Ishikawa (cell line): Measurements from ENCODE around the gene DGLUCY.

Experiments used
- CEBPB ChIP-seq: IDR thresholded peaks from 2 replicates; pipeline ENCODE4 v1.6.1; 2012
- CREB1 ChIP-seq: IDR thresholded peaks from 2 replicates; pipeline ENCODE4 v1.6.1; 2012; ENCODE audit warnings: low read depth
- EGR1 ChIP-seq: IDR thresholded peaks from 2 replicates; pipeline ENCODE4 v1.6.1; 2012
- EP300 ChIP-seq: IDR thresholded peaks from 2 replicates; pipeline ENCODE4 v1.6.1; 2012; ENCODE audit warnings: borderline replicate concordance
- FOXM1 ChIP-seq: IDR thresholded peaks from 2 replicates; pipeline ENCODE4 v1.6.1; 2012; ENCODE audit warnings: low read depth, borderline replicate concordance
- MAX ChIP-seq: IDR thresholded peaks from 2 replicates; pipeline ENCODE4 v1.6.1; 2012
- RAD21 ChIP-seq: IDR thresholded peaks from 2 replicates; pipeline ENCODE4 v1.6.1; 2012; ENCODE audit warnings: low read depth
- REST ChIP-seq: IDR thresholded peaks from 2 replicates; pipeline ENCODE4 v1.6.1; 2012; ENCODE audit warnings: low read depth, mild to moderate bottlenecking
- TAF1 ChIP-seq: IDR thresholded peaks from 2 replicates; pipeline ENCODE4 v1.6.1; 2012; ENCODE audit warnings: low read depth, mild to moderate bottlenecking
- TCF12 ChIP-seq: IDR thresholded peaks from 2 replicates; pipeline ENCODE4 v1.6.1; 2012; ENCODE audit warnings: low read depth
- TEAD4 ChIP-seq: IDR thresholded peaks from 2 replicates; pipeline ENCODE4 v1.6.1; 2012
- YY1 ChIP-seq: IDR thresholded peaks from 2 replicates; pipeline ENCODE4 v1.6.1; 2012; ENCODE audit warnings: low read depth
- ZBTB7A ChIP-seq: IDR thresholded peaks from 2 replicates; pipeline ENCODE4 v1.6.1; 2012; ENCODE audit warnings: low read depth
- TF ChIP-seq, protein P1 (sequence below): IDR thresholded peaks from 2 replicates; pipeline ENCODE4 v1.6.1; 2012

- no peak for TF ChIP-seq CEBPB
- TF ChIP-seq MAX = no peak
- TF ChIP-seq REST = no peak
- TF ChIP-seq EP300 = no peak
- no peak for TF ChIP-seq TCF12
- no peak for TF ChIP-seq FOXM1
- TF ChIP-seq, protein P1, sequence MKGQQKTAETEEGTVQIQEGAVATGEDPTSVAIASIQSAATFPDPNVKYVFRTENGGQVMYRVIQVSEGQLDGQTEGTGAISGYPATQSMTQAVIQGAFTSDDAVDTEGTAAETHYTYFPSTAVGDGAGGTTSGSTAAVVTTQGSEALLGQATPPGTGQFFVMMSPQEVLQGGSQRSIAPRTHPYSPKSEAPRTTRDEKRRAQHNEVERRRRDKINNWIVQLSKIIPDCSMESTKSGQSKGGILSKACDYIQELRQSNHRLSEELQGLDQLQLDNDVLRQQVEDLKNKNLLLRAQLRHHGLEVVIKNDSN = no peak
- TF ChIP-seq YY1 = no peak
- TF ChIP-seq EGR1 = no peak
- TF ChIP-seq RAD21 = no peak
- no peak for TF ChIP-seq TAF1
- no peak for TF ChIP-seq ZBTB7A
- no peak for TF ChIP-seq CREB1
- TF ChIP-seq TEAD4 = no peak
Observed at GRCh38 chr14:91227183-91227628, 113.3 kb downstream of the DGLUCY start.
